Colonic mucosa (tissue), 4 donors: ENCODE results near the gene EIF4E1B. TPM values are rescaled to one million over a fixed set of nuclear protein-coding genes. Genes with fewer than 3 reads are reported as not detected.

Experiments used
- DNase-seq: peaks from one replicate; pipeline ENCODE4 v3.0.0-alpha.2; 2020
- H3K27ac ChIP-seq: fragments of 200-600 bp; one replicate; pipeline ENCODE4 v1.8.0; 2021
- H3K27me3 ChIP-seq: fragments of 200-600 bp; one replicate; pipeline ENCODE4 v1.8.0; 2021
- H3K36me3 ChIP-seq: fragments of 200-600 bp; one replicate; pipeline ENCODE4 v1.8.0; 2021
- H3K4me1 ChIP-seq: fragments of 200-600 bp; one replicate; pipeline ENCODE4 v1.8.0; 2021; ENCODE audit warnings: mild to moderate bottlenecking
- H3K4me3 ChIP-seq: fragments of 200-600 bp; one replicate; pipeline ENCODE4 v1.8.0; 2021
- H3K9ac ChIP-seq, 2 donors: one replicate each; pipeline ENCODE4 v1.7.0; 2013; ENCODE audit warnings: control low read depth in 2 of 2, low read depth in 2 of 2, low read length in 2 of 2
- H3K9me3 ChIP-seq: fragments of 200-600 bp; one replicate; pipeline ENCODE4 v1.8.0; 2021
- CTCF ChIP-seq: fragments of 200-600 bp; IDR thresholded peaks from one replicate; pipeline ENCODE4 v1.8.0; 2022; ENCODE audit warnings: antibody characterized with exemption, mild to moderate bottlenecking
- intact Hi-C: fragments of 100-400 bp; cut with DNase I; formaldehyde crosslinking; loops from one replicate; pipeline ENCODE4 v1.14.1; 2022
- total RNA-seq, 2 donors: library from RNA; stranded (reverse); fragmentation: NEBNext Ultra II Directional in 1 of 2; extraction: Animal tissue kit (Norgen Biotek cat#: 25700) in 1 of 2; gene quantifications; one replicate each; pipeline ENCODE4 v1.2.1, GENCODE V29; 2021
- donor health status: healthy.
- donor health status: DM: no; HTN: no; CAD: no.
- donor health status: DM: no; HTN: no; CAD: no.

Gene EIF4E1B
- total RNA-seq, 2 donors from 2014 or later, result not detected

- Histone ChIP-seq H3K36me3 (no peaks in the 10 kb centered on the region), H3K9me3 (no peaks in the 10 kb centered on the region), H3K4me3 (no peak overlapping the region), H3K9ac (no peak overlapping the region), H3K27me3 (peaks cover 5% of the 10 kb centered on the region), H3K4me1 (no peaks in the 10 kb centered on the region), H3K27ac (no peak overlapping the region)
- DNase-seq, result no peak
- intact Hi-C loops, result no loop called here
- TF ChIP-seq CTCF, result no peak
Measured at GRCh38 chr5:176612855-176613254, 17.6 kb upstream of the EIF4E1B start.

GRCh38 chr5:176614805-176615478 lies 15.5 kb upstream of the EIF4E1B start:
- Histone ChIP-seq H3K36me3 (no peaks in the 10 kb centered on the region), H3K27me3 (peaks cover 17% of the 10 kb centered on the region), H3K9me3 (no peaks in the 10 kb centered on the region), H3K9ac (no peak overlapping the region), H3K4me3 (no peak overlapping the region), H3K4me1 (no peaks in the 10 kb centered on the region), H3K27ac (no peak overlapping the region)
- no peak for DNase-seq
- TF ChIP-seq CTCF, result no peak
- intact Hi-C loops, result no loop called here

GRCh38 chr5:176616511-176616910 lies 14.0 kb upstream of the EIF4E1B start:
- H3K9me3 ChIP-seq, result no peaks in the 10 kb centered on the region
- no peak for TF ChIP-seq CTCF
- H3K9ac ChIP-seq, result no peak overlapping the region
- intact Hi-C loops, result no loop called here
- no peak overlapping the region for H3K27ac ChIP-seq
- H3K4me3 ChIP-seq, result no peak overlapping the region
- peaks cover 27% of the 10 kb centered on the region for H3K27me3 ChIP-seq
- H3K4me1 ChIP-seq, result no peaks in the 10 kb centered on the region
- no peaks in the 10 kb centered on the region for H3K36me3 ChIP-seq
- DNase-seq, result no peak

GRCh38 chr5:176618783-176619182 lies 11.7 kb upstream of the EIF4E1B start:
- DNase-seq, result no peak
- no peaks in the 10 kb centered on the region for H3K36me3 ChIP-seq
- no peak for TF ChIP-seq CTCF
- H3K27me3 ChIP-seq, result peaks cover 29% of the 10 kb centered on the region
- no peak overlapping the region for H3K27ac ChIP-seq
- no peak overlapping the region for H3K9ac ChIP-seq
- H3K4me3 ChIP-seq, result no peak overlapping the region
- no peaks in the 10 kb centered on the region for H3K4me1 ChIP-seq
- intact Hi-C loops, result no loop called here
- H3K9me3 ChIP-seq, result no peaks in the 10 kb centered on the region

DNA sequence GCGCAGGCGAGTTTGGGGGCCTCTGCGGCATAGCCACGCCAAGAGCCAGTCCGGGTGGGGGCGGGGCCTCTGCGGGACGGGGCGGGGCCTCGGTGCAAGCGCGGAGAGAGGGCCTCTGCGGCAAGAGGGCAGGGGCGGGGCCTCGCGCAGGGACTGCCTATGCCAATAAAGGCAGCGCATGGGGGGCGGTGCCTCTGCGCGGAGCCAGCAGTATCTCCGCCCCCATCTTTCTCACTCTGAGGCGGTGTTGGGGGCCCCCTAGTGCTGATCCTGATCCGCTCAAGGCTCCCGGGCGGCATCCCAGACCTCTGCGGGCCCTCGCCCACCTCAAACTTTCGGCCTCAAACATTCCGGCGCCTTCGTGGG lies 11.3 kb upstream of the EIF4E1B start:
- intact Hi-C loops, result no loop called here
- H3K4me1 ChIP-seq, result no peaks in the 10 kb centered on the region
- no peaks in the 10 kb centered on the region for H3K9me3 ChIP-seq
- H3K27me3 ChIP-seq, result peaks cover 29% of the 10 kb centered on the region
- no peak overlapping the region for H3K9ac ChIP-seq
- no peak overlapping the region for H3K4me3 ChIP-seq
- H3K36me3 ChIP-seq, result no peaks in the 10 kb centered on the region
- H3K27ac ChIP-seq, result no peak overlapping the region
- DNase-seq, result peak; percentile 82
- no peak for TF ChIP-seq CTCF
